NB4 (cell line): Measurements from ENCODE around the gene EFCAB6.

Source experiments
- MYC ChIP-seq: IDR thresholded peaks from 2 replicates; pipeline ENCODE4 v1.6.1; 2011; ENCODE audit warnings: low read depth, low read length
- POLR2A ChIP-seq: IDR thresholded peaks from 2 replicates; pipeline ENCODE4 v1.6.1; 2011; ENCODE audit warnings: mild to moderate bottlenecking; ENCODE audit not compliant: insufficient read length; ENCODE audit errors: extremely low read depth
- TF ChIP-seq, protein P1 (sequence below): IDR thresholded peaks from one replicate; pipeline ENCODE4 v1.5.1; 2012; ENCODE audit warnings: low read depth, low read length
- TF ChIP-seq, protein P2 (sequence below): IDR thresholded peaks from 2 replicates; pipeline ENCODE4 v1.6.1; 2011; ENCODE audit warnings: low read depth, low read length

DNA sequence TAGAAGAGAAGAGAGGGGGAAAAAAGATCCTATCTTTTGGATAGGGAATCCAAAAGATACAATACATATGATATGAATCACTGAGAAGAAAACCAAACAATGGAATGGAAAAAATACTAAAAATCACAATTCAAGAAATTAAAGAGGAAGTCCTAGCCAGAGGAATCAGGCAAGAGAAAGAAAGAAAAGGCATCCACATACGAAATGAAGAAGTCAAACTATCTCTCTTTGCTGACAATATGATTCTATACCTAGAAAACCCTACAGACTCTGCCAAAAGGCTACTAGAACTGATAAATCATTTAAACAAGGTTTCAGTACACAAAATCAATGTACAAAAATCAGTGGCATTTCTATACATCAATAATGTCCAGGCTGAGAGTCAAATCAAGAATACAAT, 91.4 kb downstream of the EFCAB6 start:
- TF ChIP-seq POLR2A (no peak), MYC (no peak)
- TF ChIP-seq, protein P1, sequence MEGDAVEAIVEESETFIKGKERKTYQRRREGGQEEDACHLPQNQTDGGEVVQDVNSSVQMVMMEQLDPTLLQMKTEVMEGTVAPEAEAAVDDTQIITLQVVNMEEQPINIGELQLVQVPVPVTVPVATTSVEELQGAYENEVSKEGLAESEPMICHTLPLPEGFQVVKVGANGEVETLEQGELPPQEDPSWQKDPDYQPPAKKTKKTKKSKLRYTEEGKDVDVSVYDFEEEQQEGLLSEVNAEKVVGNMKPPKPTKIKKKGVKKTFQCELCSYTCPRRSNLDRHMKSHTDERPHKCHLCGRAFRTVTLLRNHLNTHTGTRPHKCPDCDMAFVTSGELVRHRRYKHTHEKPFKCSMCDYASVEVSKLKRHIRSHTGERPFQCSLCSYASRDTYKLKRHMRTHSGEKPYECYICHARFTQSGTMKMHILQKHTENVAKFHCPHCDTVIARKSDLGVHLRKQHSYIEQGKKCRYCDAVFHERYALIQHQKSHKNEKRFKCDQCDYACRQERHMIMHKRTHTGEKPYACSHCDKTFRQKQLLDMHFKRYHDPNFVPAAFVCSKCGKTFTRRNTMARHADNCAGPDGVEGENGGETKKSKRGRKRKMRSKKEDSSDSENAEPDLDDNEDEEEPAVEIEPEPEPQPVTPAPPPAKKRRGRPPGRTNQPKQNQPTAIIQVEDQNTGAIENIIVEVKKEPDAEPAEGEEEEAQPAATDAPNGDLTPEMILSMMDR: no peak
- TF ChIP-seq, protein P2, sequence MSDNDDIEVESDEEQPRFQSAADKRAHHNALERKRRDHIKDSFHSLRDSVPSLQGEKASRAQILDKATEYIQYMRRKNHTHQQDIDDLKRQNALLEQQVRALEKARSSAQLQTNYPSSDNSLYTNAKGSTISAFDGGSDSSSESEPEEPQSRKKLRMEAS: no peak
